ENCODE results near the gene GSDMA. TPM values are rescaled to one million over a fixed set of nuclear protein-coding genes. Genes with fewer than 3 reads are reported as not detected.

GSDMA gene
- total RNA-seq, 1 experiment from 2014 or later, result not detected

GRCh38 chr17:40015005-40015997 is 52.5 kb downstream of the GSDMA start, which contains the start of gene CSF3:
TSS of gene CSF3 (plus strand) at chr17:40015440. CDS start at chr17:40015475, 35 bp downstream.
- H2BK5ac ChIP-seq (ENCODE audit: insufficient read length, low read length), result no peak within 1 kb of the TSS
- H2BK12ac ChIP-seq (ENCODE audit: insufficient read length, low read depth, low read length), result no peak within 1 kb of the TSS
- H3K4me1 ChIP-seq (ENCODE audit: insufficient read depth, low read length), result peaks cover 4% of the 10 kb centered on the region; the same call in 1 of the 2 replicates
- WGBS (ENCODE audit: extremely low coverage, insufficient read length, low lambda C conversion rate), result no CpG with 5 or more reads among the region's 20 CpGs
- H2AK5ac ChIP-seq (ENCODE audit: insufficient read length, low read length), result no peak within 1 kb of the TSS
- Mint-ChIP-seq H3K4me1 (peaks cover 26 to 52% of the 10 kb centered on the region in 2 experiments), H3K4me3 (no peak within 1 kb of the TSS; a peak in 1 of 5 replicates), H3K27me3 (ENCODE audit: low read depth) (peaks cover 3% of the 10 kb centered on the region), H3K9me3 (peaks cover 0 to 6% of the 10 kb centered on the region in 2 experiments; a peak in 2 of 5 replicates), H3K36me3 (ENCODE audit: insufficient read depth in 1 of 3, low read depth in 3 of 3) (peaks cover 5 to 13% (median 12%) of the 10 kb centered on the region in 3 experiments; a peak in 6 of 7 replicates), H3K27ac (peak within 1 kb of the TSS in 2 of 3 experiments; percentile 52 to 73; a peak in 3 of 7 replicates)
- H4K91ac ChIP-seq (ENCODE audit: insufficient read length, low read depth, low read length), result no peak within 1 kb of the TSS
- H4K8ac ChIP-seq (replicated peaks; ENCODE audit: insufficient read length, low read depth, low read length), result no peak within 1 kb of the TSS
- H3K56ac ChIP-seq (ENCODE audit: insufficient read length, low read depth, low read length), result no peak within 1 kb of the TSS
- H3K23me2 ChIP-seq (ENCODE audit: insufficient read length, low read depth, low read length, poor library complexity, severe bottlenecking), result no peaks in the 10 kb centered on the region
- H2BK15ac ChIP-seq (ENCODE audit: low read depth, low read length), result no peak within 1 kb of the TSS
- H4K20me1 ChIP-seq (ENCODE audit: control insufficient read depth, insufficient read depth, insufficient read length), result no peaks in the 10 kb centered on the region
- H3K79me1 ChIP-seq (ENCODE audit: insufficient read depth, low read depth, low read length, poor library complexity, severe bottlenecking), result no peaks in the 10 kb centered on the region
- H4K5ac ChIP-seq (ENCODE audit: insufficient read length, low read depth, low read length), result no peak within 1 kb of the TSS
- no peaks in the 10 kb centered on the region for H3K27me3 ChIP-seq (ENCODE audit: insufficient read depth, low read length)
- no peak within 1 kb of the TSS for H2BK120ac ChIP-seq (ENCODE audit: low read depth, low read length, poor library complexity, severe bottlenecking)
- no peaks in the 10 kb centered on the region for H3K9me3 ChIP-seq (ENCODE audit: control insufficient read depth, low read depth, low read length)
- H3K14ac ChIP-seq (ENCODE audit: insufficient read depth, low read length), result peak within 1 kb of the TSS; percentile 17; the same call in 1 of the 2 replicates
- no peak for TF ChIP-seq CTCF (conservative IDR thresholded peaks at IDR 0.05)
- H3K4ac ChIP-seq (ENCODE audit: low read depth, low read length), result no peak within 1 kb of the TSS
- no peak within 1 kb of the TSS for H3T11ph ChIP-seq (ENCODE audit: low read length)
- no peak within 1 kb of the TSS for H3K23ac ChIP-seq (ENCODE audit: insufficient read length, low read depth, low read length)
- H2BK20ac ChIP-seq (ENCODE audit: low read depth, low read length, poor library complexity, severe bottlenecking), result no peak within 1 kb of the TSS
- no peaks in the 10 kb centered on the region for H3K79me2 ChIP-seq (ENCODE audit: insufficient read depth, low read length)
- H3K18ac ChIP-seq (ENCODE audit: insufficient read length, low read depth, low read length), result peak within 1 kb of the TSS; percentile 19
- DNase-seq, result no peak
- H3K4me2 ChIP-seq (ENCODE audit: insufficient read depth, insufficient read length, low read length), result no peak within 1 kb of the TSS
- no peak within 1 kb of the TSS for H3K27ac ChIP-seq (ENCODE audit: insufficient read length, low read depth, low read length)
- no peak within 1 kb of the TSS for H2AFZ ChIP-seq (ENCODE audit: low read length)
- no peak within 1 kb of the TSS for H3K9ac ChIP-seq (ENCODE audit: extremely low read depth, insufficient read length, low read length)

All from H9 (cell line).